Effector CD4-positive, alpha-beta T cell (primary cell): ENCODE results near the gene REELD1.

Experiments
- DNase-seq: peaks from one replicate; pipeline ENCODE4 v3.0.0-alpha.2; 2020
- total RNA-seq: gene quantifications from one replicate; lab custom pipeline; 2026; lab: John Stamatoyannopoulos, UW

Gene REELD1
- 2.1 reads per million, percentile 4 among the genes with 10 or more reads in this experiment for total RNA-seq

- no peak for DNase-seq
Observed at GRCh38 chr4:146214238-146214637, at the start of gene REELD1. Gene REELD1 (plus strand): TSS chr4:146214538. CDS start chr4:146216953, 2,415 bp downstream.

GRCh38 chr4:146165221-146165620 lies 49.1 kb upstream of the REELD1 start:
- no peak for DNase-seq

- no peak for DNase-seq
Observed at GRCh38 chr4:146165840-146166239, 48.5 kb upstream of the REELD1 start.

GRCh38 chr4:146170149-146170548 lies 44.2 kb upstream of the REELD1 start:
- DNase-seq: no peak

GRCh38 chr4:146175541-146176453 lies 38.5 kb upstream of the REELD1 start, which contains the start of gene LSM6:
Gene LSM6 (plus strand): TSS chr4:146175718. CDS start chr4:146182922, 7,204 bp downstream.
- peak; percentile 80 for DNase-seq

GRCh38 chr4:146176891-146177290 lies 37.4 kb upstream of the REELD1 start:
- no peak for DNase-seq

GRCh38 chr4:146178126-146178525 lies 36.2 kb upstream of the REELD1 start:
- no peak for DNase-seq

GRCh38 chr4:146179784-146180370 lies 34.5 kb upstream of the REELD1 start:
- no peak for DNase-seq

GRCh38 chr4:146182443-146182842 lies 31.9 kb upstream of the REELD1 start:
- DNase-seq: no peak

- DNase-seq: no peak
Observed at GRCh38 chr4:146183209-146183608, 31.1 kb upstream of the REELD1 start.

- no peak for DNase-seq
Observed at GRCh38 chr4:146186041-146186440, 28.3 kb upstream of the REELD1 start.

GRCh38 chr4:146186596-146186995 lies 27.7 kb upstream of the REELD1 start:
- no peak for DNase-seq

GRCh38 chr4:146190456-146190855 lies 23.9 kb upstream of the REELD1 start:
- no peak for DNase-seq

GRCh38 chr4:146191766-146192458 lies 22.4 kb upstream of the REELD1 start:
- no peak for DNase-seq

- no peak for DNase-seq
Observed at GRCh38 chr4:146193628-146194027, 20.7 kb upstream of the REELD1 start.

GRCh38 chr4:146194212-146194611 lies 20.1 kb upstream of the REELD1 start:
- no peak for DNase-seq

GRCh38 chr4:146202665-146203064 lies 11.7 kb upstream of the REELD1 start:
- no peak for DNase-seq

GRCh38 chr4:146207410-146207809 lies 6.9 kb upstream of the REELD1 start:
- no peak for DNase-seq

GRCh38 chr4:146210890-146211289 lies 3.4 kb upstream of the REELD1 start:
- DNase-seq: no peak

- DNase-seq: no peak
Observed at GRCh38 chr4:146211440-146211839, 2.9 kb upstream of the REELD1 start.

GRCh38 chr4:146212781-146213180 lies 1.6 kb upstream of the REELD1 start:
- no peak for DNase-seq

- DNase-seq: no peak
Observed at GRCh38 chr4:146222313-146222712, 8.0 kb downstream of the REELD1 start.

GRCh38 chr4:146224326-146224966 lies 10.1 kb downstream of the REELD1 start:
- DNase-seq: no peak
